CD1c-positive myeloid dendritic cell (primary cell): ENCODE measurements around the gene AGAP1.
"Not testable (repeated sequence)": the region's sequence is repeated elsewhere in the genome, so short reads cannot be mapped to it uniquely, and the experiment has no call there.

Experiments
- DNase-seq: peaks from one replicate; pipeline ENCODE4 v3.0.0-alpha.2; 2016; ENCODE audit errors: extremely low spot score

AGAP1 gene

GRCh38 chr2:236123716-236124115, 629.9 kb downstream of the AGAP1 start:
- no peak for DNase-seq

GRCh38 chr2:236124182-236124893, 630.5 kb downstream of the AGAP1 start:
- DNase-seq, result no peak

- no peak for DNase-seq
Measured at GRCh38 chr2:236125541-236125940, 631.7 kb downstream of the AGAP1 start.

- DNase-seq, result no peak
Measured at GRCh38 chr2:236127010-236127409, 633.2 kb downstream of the AGAP1 start.

GRCh38 chr2:236128321-236128720, 634.5 kb downstream of the AGAP1 start:
- DNase-seq, result no peak

- no peak for DNase-seq
Measured at GRCh38 chr2:236129935-236130334, 636.1 kb downstream of the AGAP1 start.

GRCh38 chr2:236130349-236130998, 636.6 kb downstream of the AGAP1 start:
- DNase-seq, result no peak

GRCh38 chr2:236131073-236131692, 637.3 kb downstream of the AGAP1 start:
- DNase-seq, result no peak

- DNase-seq, result no peak
Measured at GRCh38 chr2:236133410-236134012, 639.7 kb downstream of the AGAP1 start.

GRCh38 chr2:236136538-236136937, 642.7 kb downstream of the AGAP1 start:
- no peak for DNase-seq

GRCh38 chr2:236137066-236137465, 643.2 kb downstream of the AGAP1 start:
- no peak for DNase-seq

GRCh38 chr2:236141616-236142015, 647.8 kb downstream of the AGAP1 start:
- not testable (repeated sequence) for DNase-seq

GRCh38 chr2:236143811-236144210, 650.0 kb downstream of the AGAP1 start:
- no peak for DNase-seq

- DNase-seq, result no peak
Measured at GRCh38 chr2:236146436-236146835, 652.6 kb downstream of the AGAP1 start.

- no peak for DNase-seq
Measured at GRCh38 chr2:236155406-236155805, 661.6 kb downstream of the AGAP1 start.

GRCh38 chr2:236156095-236156859, 662.4 kb downstream of the AGAP1 start:
- no peak for DNase-seq

- DNase-seq, result no peak
Measured at GRCh38 chr2:236156860-236157194, 663.0 kb downstream of the AGAP1 start.

- no peak for DNase-seq
Measured at GRCh38 chr2:236157366-236157765, 663.5 kb downstream of the AGAP1 start.

GRCh38 chr2:236157815-236158498, 664.1 kb downstream of the AGAP1 start:
- DNase-seq, result no peak

GRCh38 chr2:236158969-236159777, 665.3 kb downstream of the AGAP1 start:
- no peak for DNase-seq

GRCh38 chr2:236159778-236160170, 665.9 kb downstream of the AGAP1 start:
- no peak for DNase-seq
